Measurements from ENCODE around the gene SCFD2. TPM values are rescaled to one million over a fixed set of nuclear protein-coding genes. Genes with fewer than 3 reads are reported as not detected.
A peak's percentile ranks its signal among the peaks of the same experiment; 100 is the strongest.

The SCFD2 gene
- total RNA-seq, 2 donors from 2014 or later = 19.3 to 26.7 TPM

GRCh38 chr4:53018471-53018870 lies 347.4 kb downstream of the SCFD2 start:
- DNase-seq = no peak
- Mint-ChIP-seq H3K27ac (no peak overlapping the region), H3K36me3 (ENCODE audit: low read depth) (peaks cover 4% of the 10 kb centered on the region), H3K4me3 (no peak overlapping the region), H3K27me3 (no peaks in the 10 kb centered on the region), H3K4me1 (peaks cover 7% of the 10 kb centered on the region)
- no peaks in the 10 kb centered on the region for H3K9me3 ChIP-seq (ENCODE audit: control insufficient read depth, low read length, poor library complexity, severe bottlenecking)
- no peak for ATAC-seq

- ATAC-seq (no peak), DNase-seq (no peak)
- H3K36me3 Mint-ChIP-seq (ENCODE audit: low read depth) = peaks cover 2% of the 10 kb centered on the region
- H3K4me1 Mint-ChIP-seq = peaks cover 21% of the 10 kb centered on the region
- H3K27me3 Mint-ChIP-seq = no peaks in the 10 kb centered on the region
- H3K27ac Mint-ChIP-seq = no peak overlapping the region
- no peak overlapping the region for H3K4me3 Mint-ChIP-seq
- no peaks in the 10 kb centered on the region for H3K9me3 ChIP-seq (ENCODE audit: control insufficient read depth, low read length, poor library complexity, severe bottlenecking)
These were observed 349.6 kb downstream of the SCFD2 start for GRCh38 chr4:53016099-53016820.

- Mint-ChIP-seq H3K27ac (no peak overlapping the region), H3K27me3 (no peaks in the 10 kb centered on the region), H3K36me3 (ENCODE audit: low read depth) (peaks cover 4% of the 10 kb centered on the region), H3K4me1 (peaks cover 24% of the 10 kb centered on the region), H3K4me3 (no peak overlapping the region)
- H3K9me3 ChIP-seq (ENCODE audit: control insufficient read depth, low read length, poor library complexity, severe bottlenecking) = no peaks in the 10 kb centered on the region
- DNase-seq (no peak), ATAC-seq (no peak)
These were observed 350.2 kb downstream of the SCFD2 start for GRCh38 chr4:53015681-53016080.

GRCh38 chr4:53014881-53015280 lies 351.0 kb downstream of the SCFD2 start:
- ATAC-seq (no peak), DNase-seq (no peak)
- Mint-ChIP-seq H3K4me3 (no peak overlapping the region), H3K27me3 (no peaks in the 10 kb centered on the region), H3K4me1 (peaks cover 28% of the 10 kb centered on the region), H3K27ac (no peak overlapping the region), H3K36me3 (ENCODE audit: low read depth) (peaks cover 5% of the 10 kb centered on the region)
- H3K9me3 ChIP-seq (ENCODE audit: control insufficient read depth, low read length, poor library complexity, severe bottlenecking) = no peaks in the 10 kb centered on the region

GRCh38 chr4:53013873-53014775 lies 351.7 kb downstream of the SCFD2 start:
- H3K4me1 Mint-ChIP-seq = peaks cover 28% of the 10 kb centered on the region
- H3K27me3 Mint-ChIP-seq = no peaks in the 10 kb centered on the region
- H3K4me3 Mint-ChIP-seq = no peak overlapping the region
- no peak for ATAC-seq
- H3K27ac Mint-ChIP-seq = no peak overlapping the region
- H3K36me3 Mint-ChIP-seq (ENCODE audit: low read depth) = peaks cover 5% of the 10 kb centered on the region
- DNase-seq = no peak
- no peaks in the 10 kb centered on the region for H3K9me3 ChIP-seq (ENCODE audit: control insufficient read depth, low read length, poor library complexity, severe bottlenecking)

- Mint-ChIP-seq H3K27me3 (no peaks in the 10 kb centered on the region), H3K27ac (peak overlapping the region; percentile 43), H3K4me1 (peaks cover 28% of the 10 kb centered on the region), H3K4me3 (peak overlapping the region; percentile 72), H3K36me3 (ENCODE audit: low read depth) (peaks cover 5% of the 10 kb centered on the region)
- ATAC-seq (peak; percentile 39), DNase-seq (no peak)
- H3K9me3 ChIP-seq (ENCODE audit: control insufficient read depth, low read length, poor library complexity, severe bottlenecking) = no peaks in the 10 kb centered on the region
These were observed 353.1 kb downstream of the SCFD2 start for GRCh38 chr4:53012738-53013137.

GRCh38 chr4:53011259-53011905 lies 354.5 kb downstream of the SCFD2 start:
- ATAC-seq (no peak), DNase-seq (no peak)
- Mint-ChIP-seq H3K4me1 (peaks cover 28% of the 10 kb centered on the region), H3K27me3 (no peaks in the 10 kb centered on the region), H3K27ac (peak overlapping the region; percentile 37), H3K4me3 (no peak overlapping the region), H3K36me3 (ENCODE audit: low read depth) (peaks cover 5% of the 10 kb centered on the region)
- no peaks in the 10 kb centered on the region for H3K9me3 ChIP-seq (ENCODE audit: control insufficient read depth, low read length, poor library complexity, severe bottlenecking)

- no peaks in the 10 kb centered on the region for H3K9me3 ChIP-seq (ENCODE audit: control insufficient read depth, low read length, poor library complexity, severe bottlenecking)
- Mint-ChIP-seq H3K27ac (no peak overlapping the region), H3K36me3 (ENCODE audit: low read depth) (peaks cover 10% of the 10 kb centered on the region), H3K4me1 (peaks cover 28% of the 10 kb centered on the region), H3K4me3 (no peak overlapping the region), H3K27me3 (no peaks in the 10 kb centered on the region)
- ATAC-seq = no peak
- no peak for DNase-seq
These were observed 355.5 kb downstream of the SCFD2 start for GRCh38 chr4:53010318-53010717.

- H3K9me3 ChIP-seq (ENCODE audit: control insufficient read depth, low read length, poor library complexity, severe bottlenecking) = no peaks in the 10 kb centered on the region
- Mint-ChIP-seq H3K4me3 (no peak overlapping the region), H3K27ac (no peak overlapping the region), H3K36me3 (ENCODE audit: low read depth) (peaks cover 8% of the 10 kb centered on the region), H3K4me1 (peaks cover 28% of the 10 kb centered on the region), H3K27me3 (no peaks in the 10 kb centered on the region)
- DNase-seq = no peak
- ATAC-seq = no peak
These were observed 356.0 kb downstream of the SCFD2 start for GRCh38 chr4:53009824-53010223.

- H3K4me3 Mint-ChIP-seq = no peak overlapping the region
- peaks cover 10% of the 10 kb centered on the region for H3K4me1 Mint-ChIP-seq
- no peak overlapping the region for H3K27ac Mint-ChIP-seq
- no peaks in the 10 kb centered on the region for H3K27me3 Mint-ChIP-seq
- no peaks in the 10 kb centered on the region for H3K9me3 ChIP-seq (ENCODE audit: control insufficient read depth, low read length, poor library complexity, severe bottlenecking)
- no peak for ATAC-seq
- no peak for DNase-seq
- peaks cover 8% of the 10 kb centered on the region for H3K36me3 Mint-ChIP-seq (ENCODE audit: low read depth)
These were observed 358.8 kb downstream of the SCFD2 start for GRCh38 chr4:53007024-53007423.

- H3K36me3 Mint-ChIP-seq (ENCODE audit: low read depth) = peaks cover 6% of the 10 kb centered on the region
- H3K9me3 ChIP-seq (ENCODE audit: control insufficient read depth, low read length, poor library complexity, severe bottlenecking) = no peaks in the 10 kb centered on the region
- no peak overlapping the region for H3K4me3 Mint-ChIP-seq
- ATAC-seq (no peak), DNase-seq (no peak)
- peaks cover 4% of the 10 kb centered on the region for H3K4me1 Mint-ChIP-seq
- H3K27ac Mint-ChIP-seq = no peak overlapping the region
- H3K27me3 Mint-ChIP-seq = no peaks in the 10 kb centered on the region
These were observed 360.1 kb downstream of the SCFD2 start for GRCh38 chr4:53005808-53006207.

- ATAC-seq (no peak), DNase-seq (no peak)
- no peaks in the 10 kb centered on the region for H3K27me3 Mint-ChIP-seq
- H3K9me3 ChIP-seq (ENCODE audit: control insufficient read depth, low read length, poor library complexity, severe bottlenecking) = no peaks in the 10 kb centered on the region
- H3K36me3 Mint-ChIP-seq (ENCODE audit: low read depth) = peaks cover 5% of the 10 kb centered on the region
- H3K4me3 Mint-ChIP-seq = no peak overlapping the region
- peaks cover 3% of the 10 kb centered on the region for H3K4me1 Mint-ChIP-seq
- no peak overlapping the region for H3K27ac Mint-ChIP-seq
These were observed 360.7 kb downstream of the SCFD2 start for GRCh38 chr4:53005149-53005546.

GRCh38 chr4:53004497-53005148 lies 361.2 kb downstream of the SCFD2 start:
- no peak for ATAC-seq

More at GRCh38 chr4:53004497-53005148, 361.2 kb downstream of the SCFD2 start:
- H3K9me3 ChIP-seq (ENCODE audit: control insufficient read depth, low read length, poor library complexity, severe bottlenecking) = no peaks in the 10 kb centered on the region
- no peak overlapping the region for H3K27ac Mint-ChIP-seq
- H3K4me3 Mint-ChIP-seq = no peak overlapping the region
- H3K36me3 Mint-ChIP-seq (ENCODE audit: low read depth) = peaks cover 5% of the 10 kb centered on the region
- DNase-seq = no peak
- H3K27me3 Mint-ChIP-seq = no peaks in the 10 kb centered on the region
- H3K4me1 Mint-ChIP-seq = no peaks in the 10 kb centered on the region

Measured in T-helper 17 cell (primary cell).